HEK293 (cell line): ENCODE results near the gene CACNA1F.

Source experiments
- CTCF ChIA-PET: fragments of 350-600 bp; formaldehyde crosslinking; extraction: SDS; loops from one replicate; lab custom pipeline; 2021; ENCODE audit warnings: antibody characterized with exemption; lab: Yijun Ruan, JAX
- POLR2A ChIA-PET: fragments of 300-600 bp; formaldehyde crosslinking; extraction: SDS; loops from one replicate; lab custom pipeline; 2020; ENCODE audit warnings: antibody characterized with exemption, inconsistent platforms; lab: Yijun Ruan, JAX
- H3K27ac ChIP-seq: fragments of 200-500 bp; sonication (Bioruptor generic); 2 replicates; pipeline ENCODE4 v1.5.1; 2014; ENCODE audit warnings: low read depth, low read length, control low read depth, inconsistent platforms; ENCODE audit errors: extremely low read depth
- H3K36me3 ChIP-seq, 2 experiments: fragments of 200-500 bp in 1 of 2; sonication (Bioruptor generic) in 1 of 2; 1 replicate in 1 of 2; 2 replicates in 1 of 2; pipeline ENCODE4 v1.5.1; 2014 to 2017; ENCODE audit warnings: inconsistent platforms in 2 of 2, low read length in 2 of 2; ENCODE audit not compliant: control insufficient read depth in 2 of 2, insufficient read depth in 1 of 2
- H3K4me1 ChIP-seq: fragments of 200-500 bp; sonication (Bioruptor generic); 2 replicates; pipeline ENCODE4 v1.5.1; 2014; ENCODE audit warnings: mild to moderate bottlenecking, low read length, inconsistent platforms; ENCODE audit not compliant: control insufficient read depth, insufficient read depth
- H3K4me3 ChIP-seq: 2 replicates; pipeline ENCODE4 v1.5.1; 2011; ENCODE audit warnings: low read depth, mild to moderate bottlenecking, control low read depth, low read length, moderate library complexity
- H3K9me3 ChIP-seq: fragments of 200-500 bp; sonication (Bioruptor generic); 2 replicates; pipeline ENCODE4 v1.5.1; 2014; ENCODE audit warnings: low read depth, low read length, inconsistent platforms; ENCODE audit not compliant: control insufficient read depth, insufficient read depth
- CTCF ChIP-seq: fragments of 450-650 bp; formaldehyde crosslinking; IDR thresholded peaks from 2 replicates; pipeline ENCODE4 v1.5.1; 2016; ENCODE audit warnings: missing biosample characterization, missing genetic modification characterization
- FEZF1 ChIP-seq: fragments of 450-650 bp; formaldehyde crosslinking; IDR thresholded peaks from 2 replicates; pipeline ENCODE4 v1.5.1; 2016; ENCODE audit warnings: missing biosample characterization, missing genetic modification characterization
- KLF7 ChIP-seq: fragments of 450-650 bp; formaldehyde crosslinking; IDR thresholded peaks from 2 replicates; pipeline ENCODE4 v1.5.1; 2016; ENCODE audit warnings: missing biosample characterization, missing genetic modification characterization, borderline replicate concordance
- PRDM4 ChIP-seq: fragments of 450-650 bp; formaldehyde crosslinking; IDR thresholded peaks from 2 replicates; pipeline ENCODE4 v1.5.1; 2017; ENCODE audit warnings: missing biosample characterization, missing genetic modification characterization
- TCF7L2 ChIP-seq: IDR thresholded peaks from 2 replicates; pipeline ENCODE4 v1.6.1; 2011; ENCODE audit warnings: low read depth, mild to moderate bottlenecking, inconsistent platforms, low read length, moderate library complexity, borderline replicate concordance
- ZBTB1 ChIP-seq: fragments of 450-650 bp; formaldehyde crosslinking; IDR thresholded peaks from 2 replicates; pipeline ENCODE4 v1.5.1; 2016; ENCODE audit warnings: missing biosample characterization, missing genetic modification characterization
- ZBTB20 ChIP-seq: fragments of 450-650 bp; formaldehyde crosslinking; IDR thresholded peaks from 2 replicates; pipeline ENCODE4 v1.5.1; 2016; ENCODE audit warnings: missing biosample characterization, missing genetic modification characterization
- ZFP3 ChIP-seq: fragments of 450-650 bp; formaldehyde crosslinking; IDR thresholded peaks from 2 replicates; pipeline ENCODE4 v1.5.1; 2016; ENCODE audit warnings: low read depth, missing biosample characterization, missing genetic modification characterization
- ZNF112 ChIP-seq: fragments of 450-650 bp; formaldehyde crosslinking; IDR thresholded peaks from 2 replicates; pipeline ENCODE4 v1.5.0; 2017; ENCODE audit warnings: missing biosample characterization, missing genetic modification characterization
- ZNF121 ChIP-seq: fragments of 450-650 bp; formaldehyde crosslinking; IDR thresholded peaks from 2 replicates; pipeline ENCODE4 v1.5.1; 2016; ENCODE audit warnings: missing biosample characterization, missing genetic modification characterization
- ZNF175 ChIP-seq: fragments of 450-650 bp; formaldehyde crosslinking; IDR thresholded peaks from 2 replicates; pipeline ENCODE4 v1.5.1; 2016; ENCODE audit warnings: missing biosample characterization, missing genetic modification characterization
- ZNF184 ChIP-seq: fragments of 450-650 bp; IDR thresholded peaks from 2 replicates; pipeline ENCODE4 v1.5.1; 2018; ENCODE audit warnings: missing biosample characterization, mild to moderate bottlenecking, missing genetic modification characterization
- ZNF223 ChIP-seq: fragments of 450-650 bp; formaldehyde crosslinking; IDR thresholded peaks from 2 replicates; pipeline ENCODE4 v1.5.1; 2016; ENCODE audit warnings: missing biosample characterization, missing genetic modification characterization
- ZNF26 ChIP-seq: fragments of 450-650 bp; formaldehyde crosslinking; IDR thresholded peaks from 2 replicates; pipeline ENCODE4 v1.5.1; 2016; ENCODE audit warnings: missing biosample characterization, missing genetic modification characterization
- ZNF555 ChIP-seq: fragments of 450-650 bp; formaldehyde crosslinking; conservative IDR thresholded peaks from 2 replicates; pipeline ENCODE4 v1.5.1; 2017; ENCODE audit warnings: missing biosample characterization, mild to moderate bottlenecking, missing genetic modification characterization, inconsistent platforms
- ZNF621 ChIP-seq: fragments of 450-650 bp; formaldehyde crosslinking; IDR thresholded peaks from 2 replicates; pipeline ENCODE4 v1.5.1; 2017; ENCODE audit warnings: missing biosample characterization, missing genetic modification characterization
- ZNF623 ChIP-seq: fragments of 450-650 bp; formaldehyde crosslinking; IDR thresholded peaks from 2 replicates; pipeline ENCODE4 v1.5.1; 2016; ENCODE audit warnings: missing biosample characterization, missing genetic modification characterization
- ZNF629 ChIP-seq: fragments of 450-650 bp; formaldehyde crosslinking; IDR thresholded peaks from 2 replicates; pipeline ENCODE4 v1.5.1; 2017; ENCODE audit warnings: missing biosample characterization, missing genetic modification characterization
- ZNF677 ChIP-seq: fragments of 450-650 bp; IDR thresholded peaks from 2 replicates; pipeline ENCODE4 v1.5.0; 2018; ENCODE audit warnings: missing biosample characterization, mild to moderate bottlenecking, missing genetic modification characterization, moderate library complexity

The CACNA1F gene

GRCh38 chrX:49178537-49178936, 54.6 kb downstream of the CACNA1F start (continued):
- TF ChIP-seq PRDM4 = no peak

GRCh38 chrX:49177873-49178480, 55.2 kb downstream of the CACNA1F start:
- no peak for TF ChIP-seq ZNF621 (tag by site-specific recombination)
- no peak for TF ChIP-seq ZNF184 (tag by site-specific recombination)
- no peak for TF ChIP-seq ZBTB1
- no peak for TF ChIP-seq ZNF555 (tag by site-specific recombination)
- no peak for TF ChIP-seq TCF7L2
- no peak for TF ChIP-seq FEZF1 (tag by site-specific recombination)
- TF ChIP-seq ZBTB20 (tag by site-specific recombination) = no peak
- no peak for TF ChIP-seq ZNF26 (tag by site-specific recombination)
- TF ChIP-seq ZNF175 = no peak
- TF ChIP-seq ZNF677 (tag by site-specific recombination) = no peak
- TF ChIP-seq ZNF223 (tag by site-specific recombination) = no peak
- TF ChIP-seq ZNF623 (tag by site-specific recombination) = no peak
- no peak for TF ChIP-seq KLF7 (tag by site-specific recombination)
- TF ChIP-seq ZNF629 (tag by site-specific recombination) = no peak
- TF ChIP-seq ZNF121 (tag by site-specific recombination) = no peak
- TF ChIP-seq ZFP3 (tag by site-specific recombination) = no peak
- TF ChIP-seq CTCF = no peak; the same call in 1 of the 2 replicates
- TF ChIP-seq ZNF112 (tag by site-specific recombination) = no peak
- CTCF ChIA-PET = interaction anchor here (0.6 kb wide), 1 partner anchor 20 kb away, joined by 3 read pairs; no protein-coding TSS in a partner anchor
- Histone ChIP-seq H3K36me3 (peaks cover 17 to 53% of the 10 kb centered on the region in 2 experiments; a peak in 2 of 3 replicates), H3K4me3 (no peak overlapping the region), H3K4me1 (no peaks in the 10 kb centered on the region), H3K27ac (no peak overlapping the region), H3K9me3 (no peaks in the 10 kb centered on the region)
- POLR2A ChIA-PET = interaction anchor here (0.6 kb wide), 1 partner anchor 10 kb away, joined by 3 read pairs; no protein-coding TSS in a partner anchor
